HCT116 (cell line): ENCODE data around the gene UBE2D1. TPM values are rescaled to one million over a fixed set of nuclear protein-coding genes. Genes with fewer than 3 reads are reported as not detected.

ENCODE experiments used
- ATAC-seq: fragments of 200-7000 bp; cut with Tn5 transposase; 2 replicates; pipeline ENCODE4 v1.9.1; 2020; ENCODE audit warnings: mild to moderate bottlenecking, moderate library complexity
- BruUV-seq: library from RNA; stranded (reverse); fragments of 400-500 nt; replicated peaks from 2 replicates; lab custom pipeline; 2021; lab: Mats Ljungman, UMichigan
- CTCF ChIA-PET: fragments of 300-600 bp; sonication (Branson Sonifier 250); formaldehyde crosslinking; loops from one replicate; lab custom pipeline; 2021; ENCODE audit warnings: antibody characterized with exemption; lab: Charles Lee
- POLR2A ChIA-PET: fragments of 300-600, 350-600 bp; sonication (Branson Sonifier 250); formaldehyde crosslinking; loops from one replicate; lab custom pipeline; 2021; ENCODE audit warnings: antibody characterized with exemption; lab: Charles Lee
- RAD21 ChIA-PET, 2 experiments: fragments of 300-600 bp; sonication (Branson Sonifier 250); formaldehyde crosslinking; loops; one replicate each; lab custom pipeline; 2023; ENCODE audit warnings: low total read pairs in 2 of 2; ENCODE audit not compliant: uncharacterized antibody in 2 of 2, unreplicated experiment in 2 of 2, low non-redundant PET in 1 of 2; lab: Charles Lee
- DNase-seq: peaks from one replicate; pipeline ENCODE4 v3.0.0-alpha.2; 2010; ENCODE audit warnings: low read depth, low spot score
- H2AFZ ChIP-seq: fragments of 200-600 bp; shearing (Covaris generic), sonication (generic); 2 replicates; pipeline ENCODE4 v1.6.1; 2017; ENCODE audit warnings: low read depth, mixed run types, mixed read lengths, antibody characterized with exemption, low read length; ENCODE audit not compliant: poor library complexity, severe bottlenecking
- H3K27ac ChIP-seq: 2 replicates; pipeline ENCODE4 v1.5.1; 2012; ENCODE audit warnings: low read depth, low read length
- H3K27me3 ChIP-seq: fragments of 200-600 bp; sonication (generic); 2 replicates; pipeline ENCODE4 v1.6.1; 2016; ENCODE audit warnings: mixed run types, low read length, mixed read lengths; ENCODE audit not compliant: insufficient read depth
- H3K36me3 ChIP-seq, 2 experiments: fragments of 200-500 bp in 1 of 2; fragments of 200-600 bp in 1 of 2; sonication (Bioruptor generic) in 1 of 2; sonication (generic) in 1 of 2; 2 replicates each; pipeline versions ENCODE4 v1.5.1 to v1.6.1; 2014 to 2016; ENCODE audit warnings: low read length in 2 of 2, inconsistent platforms in 1 of 2, mixed read lengths in 1 of 2, mixed run types in 1 of 2; ENCODE audit not compliant: insufficient read depth in 2 of 2, control insufficient read depth in 1 of 2
- H3K4me1 ChIP-seq, 2 experiments: fragments of 200-600 bp in 1 of 2; sonication (generic) in 1 of 2; 2 replicates each; pipeline versions ENCODE4 v1.5.1 to v1.6.1; 2012 to 2017; ENCODE audit warnings: low read length in 2 of 2, inconsistent platforms in 1 of 2, mild to moderate bottlenecking in 1 of 2, mixed read lengths in 1 of 2, mixed run types in 1 of 2, moderate library complexity in 1 of 2; ENCODE audit not compliant: insufficient read depth in 2 of 2, control insufficient read depth in 1 of 2
- H3K4me2 ChIP-seq: fragments of 200-600 bp; sonication (generic); 2 replicates; pipeline ENCODE4 v1.6.1; 2017; ENCODE audit warnings: mixed run types, low read length, mixed read lengths
- H3K4me3 ChIP-seq, 2 experiments: fragments of 200-600 bp in 1 of 2; sonication (generic) in 1 of 2; replicated peaks in 1 of 2; 2 replicates each; pipeline ENCODE4 v1.5.1; 2011 to 2016; ENCODE audit warnings: low read length in 2 of 2, control low read depth in 1 of 2, low read depth in 1 of 2, mild to moderate bottlenecking in 1 of 2, mixed read lengths in 1 of 2, mixed run types in 1 of 2
- H3K79me2 ChIP-seq: fragments of 200-600 bp; sonication (generic); 2 replicates; pipeline ENCODE4 v1.6.1; 2017; ENCODE audit warnings: mild to moderate bottlenecking, mixed run types, low read length, moderate library complexity, mixed read lengths; ENCODE audit not compliant: insufficient read depth
- H3K9ac ChIP-seq: fragments of 200-600 bp; sonication (generic); 2 replicates; pipeline ENCODE4 v1.6.1; 2016; ENCODE audit warnings: low read length, mixed read lengths
- H3K9me2 ChIP-seq: fragments of 200-600 bp; sonication (generic), shearing (Covaris generic); 2 replicates; pipeline ENCODE4 v1.6.1; 2017; ENCODE audit warnings: mixed run types, mild to moderate bottlenecking, moderate library complexity; ENCODE audit not compliant: insufficient read depth
- H3K9me3 ChIP-seq, 2 experiments: fragments of 200-500 bp in 1 of 2; fragments of 200-600 bp in 1 of 2; sonication (Bioruptor generic) in 1 of 2; sonication (generic) in 1 of 2; 2 replicates each; pipeline ENCODE4 v1.6.1; 2014 to 2017; ENCODE audit warnings: low read length in 2 of 2, mixed read lengths in 2 of 2, inconsistent platforms in 1 of 2, low read depth in 1 of 2, mild to moderate bottlenecking in 1 of 2, mixed run types in 1 of 2, moderate library complexity in 1 of 2; ENCODE audit not compliant: control insufficient read depth in 1 of 2, insufficient read depth in 1 of 2
- H4K20me1 ChIP-seq: fragments of 200-600 bp; sonication (generic), shearing (Covaris generic); 2 replicates; pipeline ENCODE4 v1.6.1; 2017; ENCODE audit warnings: mixed run types, mild to moderate bottlenecking, moderate library complexity; ENCODE audit not compliant: insufficient read depth
- CTCF ChIP-seq, 3 experiments: fragments of 200-600 bp in 1 of 3; sonication (generic) in 1 of 3; IDR thresholded peaks in 2 of 3; conservative IDR thresholded peaks in 1 of 3; 2 replicates each; pipeline ENCODE4 v1.5.1; 2012 to 2017; ENCODE audit warnings: low read depth in 2 of 3, low read length in 2 of 3, antibody characterized with exemption in 1 of 3, borderline replicate concordance in 1 of 3, control low read depth in 1 of 3, mild to moderate bottlenecking in 1 of 3, mixed read lengths in 1 of 3, mixed run types in 1 of 3, moderate library complexity in 1 of 3; ENCODE audit not compliant: insufficient read depth in 1 of 3
- EGR1 ChIP-seq: IDR thresholded peaks from 2 replicates; pipeline ENCODE4 v1.6.1; 2012; ENCODE audit warnings: low read depth
- FOSL1 ChIP-seq: IDR thresholded peaks from 2 replicates; pipeline ENCODE4 v1.6.1; 2012; ENCODE audit warnings: low read depth
- POLR2AphosphoS5 ChIP-seq: IDR thresholded peaks from 2 replicates; pipeline ENCODE4 v1.6.1; 2011; ENCODE audit warnings: mild to moderate bottlenecking, low read depth, low read length, moderate library complexity
- RAD21 ChIP-seq: IDR thresholded peaks from 2 replicates; pipeline ENCODE4 v1.6.1; 2012; ENCODE audit warnings: low read depth, mild to moderate bottlenecking
- SIN3A ChIP-seq: IDR thresholded peaks from 2 replicates; pipeline ENCODE4 v1.6.1; 2012; ENCODE audit warnings: low read depth
- intact Hi-C: fragments of 100-400 bp; cut with micrococcal nuclease; formaldehyde crosslinking; loops from 2 replicates; pipeline ENCODE4 v1.10.0; 2022
- total RNA-seq: library from RNA; stranded (reverse); gene quantifications from one replicate; pipeline ENCODE4 v1.2.1, GENCODE V29; 2021; ENCODE audit not compliant: unreplicated experiment

UBE2D1 gene
- total RNA-seq, 1 experiment from 2014 or later, result 15.5 TPM

DNA sequence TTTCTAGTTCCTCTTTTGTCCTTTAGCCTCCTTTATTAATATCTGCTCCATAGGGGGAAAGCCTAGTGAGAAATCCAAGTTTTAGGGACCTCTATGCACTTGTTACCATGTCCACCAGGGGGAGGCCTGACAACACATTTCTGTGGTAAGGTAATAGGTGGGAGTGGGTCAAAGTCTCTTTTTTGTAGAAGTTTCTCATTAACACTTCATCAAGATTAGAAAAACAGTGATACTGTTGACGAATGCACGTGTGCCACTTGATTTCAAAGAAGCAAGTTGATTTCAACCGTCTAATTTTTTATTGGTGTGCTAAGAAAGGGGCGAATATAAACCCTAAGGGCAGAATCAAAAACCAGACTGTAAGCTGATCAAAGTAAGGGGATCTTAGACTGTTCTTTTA, 35.2 kb upstream of the UBE2D1 start:
- no peak overlapping the region for H2AFZ ChIP-seq
- no peaks in the 10 kb centered on the region for H3K9me2 ChIP-seq
- H3K27me3 ChIP-seq, result peaks cover 14% of the 10 kb centered on the region; the same call in 1 of the 2 replicates
- H3K79me2 ChIP-seq, result no peaks in the 10 kb centered on the region
- ATAC-seq, result peak; percentile 96
- CTCF ChIA-PET, result interaction anchor here (0.7 to 3.7 kb wide), 7 partner anchors 9 to 232 kb away, joined by 3 to 18 read pairs (median 4); partner anchors contain the start of genes CISD1, TFAM and UBE2D1
- no peaks in the 10 kb centered on the region for H3K9me3 ChIP-seq
- peak; percentile 65 to 95 (median 87); a peak in 5 of 6 replicates for TF ChIP-seq CTCF (IDR thresholded peaks at IDR 0.05 in 2 of 3, conservative IDR thresholded peaks at IDR 0.05 in 1 of 3; ENCODE audit: borderline replicate concordance in 1 of 3, insufficient read depth in 1 of 3, low read depth in 2 of 3, low read length in 2 of 3)
- no peak for TF ChIP-seq EGR1
- TF ChIP-seq RAD21, result peak; percentile 78
- no peak overlapping the region for H3K27ac ChIP-seq
- H3K9ac ChIP-seq, result no peak overlapping the region
- no peak overlapping the region for H3K4me3 ChIP-seq
- RAD21 ChIA-PET, result interaction anchor here in 1 of 2 experiments (0.9 kb wide), 1 partner anchor 85 kb away, joined by 3 read pairs; no protein-coding TSS in a partner anchor
- POLR2A ChIA-PET, result no interaction called here
- H3K4me2 ChIP-seq, result no peak overlapping the region
- H3K36me3 ChIP-seq, result no peaks in the 10 kb centered on the region
- no peaks in the 10 kb centered on the region for H3K4me1 ChIP-seq
- peak; percentile 38 for DNase-seq
- intact Hi-C loops, result loop anchor here (1.0 to 2.0 kb wide), 2 partner anchors 85 to 342 kb away; partner anchors contain the start of gene TFAM
- BruUV-seq, result no TSS peak
- H4K20me1 ChIP-seq, result no peaks in the 10 kb centered on the region

- ChIA-PET RAD21 (no interaction called here), POLR2A (interaction anchor here (0.7 kb wide), 1 partner anchor 97 kb away, joined by 3 read pairs; no protein-coding TSS in a partner anchor), CTCF (interaction anchor here (1.0 to 3.7 kb wide), 6 partner anchors 10 to 231 kb away, joined by 3 to 18 read pairs (median 4); partner anchors contain the start of genes CISD1 and TFAM)
- intact Hi-C loops, result loop anchor here (5.0 kb wide), 1 partner anchor 232 kb away; no protein-coding TSS in a partner anchor
- TF ChIP-seq POLR2AphosphoS5 (no peak), SIN3A (no peak), EGR1 (no peak), RAD21 (no peak), CTCF (IDR thresholded peaks at IDR 0.05 in 2 of 3, conservative IDR thresholded peaks at IDR 0.05 in 1 of 3; ENCODE audit: borderline replicate concordance in 1 of 3, insufficient read depth in 1 of 3, low read depth in 2 of 3, low read length in 2 of 3) (no peak), FOSL1 (no peak)
- no peaks in the 10 kb centered on the region for H3K9me3 ChIP-seq
- no peak for ATAC-seq
- H3K27ac ChIP-seq, result no peak overlapping the region
- DNase-seq, result no peak
- no peak overlapping the region for H2AFZ ChIP-seq
- no peak overlapping the region for H3K4me2 ChIP-seq
- H3K36me3 ChIP-seq, result no peaks in the 10 kb centered on the region
- BruUV-seq, result no TSS peak
- H3K79me2 ChIP-seq, result no peaks in the 10 kb centered on the region
- no peaks in the 10 kb centered on the region for H3K4me1 ChIP-seq
- no peaks in the 10 kb centered on the region for H4K20me1 ChIP-seq
- H3K27me3 ChIP-seq, result peaks cover 14% of the 10 kb centered on the region; the same call in 1 of the 2 replicates
- no peak overlapping the region for H3K9ac ChIP-seq
- no peak overlapping the region for H3K4me3 ChIP-seq
- no peaks in the 10 kb centered on the region for H3K9me2 ChIP-seq
Measured at GRCh38 chr10:58300676-58301075, 34.1 kb upstream of the UBE2D1 start.
